K562 (cell line): ENCODE results near the gene MRPL48. TPM values are rescaled to one million over a fixed set of nuclear protein-coding genes. Genes with fewer than 3 reads are reported as not detected.

ENCODE experiments used
- ATAC-seq: fragments of 200-7000 bp; cut with Tn5 transposase; 3 replicates; pipeline ENCODE4 v1.9.1; 2020; ENCODE audit warnings: moderate library complexity
- BruUV-seq: library from RNA; stranded (reverse); fragments of 400-500 nt; replicated peaks from 2 replicates; lab custom pipeline; 2021; lab: Mats Ljungman, UMichigan
- CTCF ChIA-PET: fragments of 300-600 bp; formaldehyde crosslinking; extraction: SDS; loops from one replicate; lab custom pipeline; 2021; ENCODE audit warnings: low intra/inter-chr PET ratio; lab: Yijun Ruan, JAX
- POLR2A ChIA-PET: fragments of 300-600, 350-650 bp; sonication (Branson Sonifier 250); formaldehyde crosslinking; extraction: SDS; loops from one replicate; lab custom pipeline; 2021; ENCODE audit warnings: antibody characterized with exemption, inconsistent platforms; lab: Yijun Ruan, JAX
- DNase-seq, 4 experiments: peaks; one replicate each; pipeline versions ENCODE4 v3.0.0 to v3.0.0-alpha.2; 2011 to 2018; ENCODE audit warnings: low spot score in 3 of 4, mixed read lengths in 3 of 4; ENCODE audit errors: extremely low read depth in 1 of 4
- FAIRE-seq: peaks from 2 replicates; lab custom pipeline; 2011; peaks lifted over from hg19 to GRCh38; lab: Jason Lieb, UNC
- H2AFZ ChIP-seq: 2 replicates; pipeline ENCODE4 v1.6.0; 2011; ENCODE audit warnings: low read depth, low read length, control low read depth, inconsistent platforms
- H3K27ac ChIP-seq: fragments of 200-600 bp; 3 replicates; pipeline ENCODE4 v1.8.0; 2011; ENCODE audit warnings: low read depth, mild to moderate bottlenecking, control low read depth, inconsistent platforms, low read length, moderate library complexity, mixed read lengths; ENCODE audit errors: extremely low read depth
- H3K27me3 ChIP-seq, 2 experiments: fragments of 300-600 bp in 1 of 2; 2 replicates in 1 of 2; 3 replicates in 1 of 2; pipeline versions ENCODE4 v1.6.0 to v1.8.0; 2011; ENCODE audit warnings: inconsistent platforms in 2 of 2, low read length in 2 of 2, mild to moderate bottlenecking in 1 of 2, mixed read lengths in 1 of 2, moderate library complexity in 1 of 2; ENCODE audit not compliant: control insufficient read depth in 2 of 2, insufficient read depth in 2 of 2
- H3K36me3 ChIP-seq: fragments of 300-600 bp; 3 replicates; pipeline ENCODE4 v1.8.0; 2011; ENCODE audit warnings: mild to moderate bottlenecking, low read length, inconsistent platforms; ENCODE audit not compliant: control insufficient read depth, insufficient read depth
- H3K4me1 ChIP-seq, 2 experiments: fragments of 200-600 bp in 1 of 2; replicated peaks in 1 of 2; 2 replicates in 1 of 2; 3 replicates in 1 of 2; pipeline versions ENCODE4 v1.5.1 to v1.8.0; 2011; ENCODE audit warnings: inconsistent platforms in 2 of 2, low read length in 2 of 2, mild to moderate bottlenecking in 1 of 2, mixed read lengths in 1 of 2, moderate library complexity in 1 of 2; ENCODE audit not compliant: control insufficient read depth in 2 of 2, insufficient read depth in 2 of 2
- H3K4me2 ChIP-seq: 2 replicates; pipeline ENCODE4 v1.6.1; 2011; ENCODE audit warnings: low read length, control low read depth, inconsistent platforms, mixed read lengths; ENCODE audit not compliant: insufficient read depth
- H3K4me3 ChIP-seq: fragments of 200-600 bp; sonication (generic), shearing (Covaris generic); 2 replicates; pipeline ENCODE4 v1.5.1; 2016; ENCODE audit warnings: control low read depth, inconsistent platforms
- H3K79me2 ChIP-seq: fragments of 200-600 bp; 3 replicates; pipeline ENCODE4 v1.8.0; 2011; ENCODE audit warnings: low read length, inconsistent platforms; ENCODE audit not compliant: control insufficient read depth, insufficient read depth
- H3K9ac ChIP-seq, 2 experiments: 2 replicates each; pipeline versions ENCODE4 v1.6.0 to v1.6.1; 2011; ENCODE audit warnings: low read depth in 2 of 2, low read length in 2 of 2, control low read depth in 1 of 2, inconsistent platforms in 1 of 2, mild to moderate bottlenecking in 1 of 2, mixed read lengths in 1 of 2; ENCODE audit not compliant: insufficient read depth in 1 of 2
- H3K9me1 ChIP-seq: one replicate; pipeline ENCODE4 v1.6.0; 2011; ENCODE audit warnings: inconsistent platforms, mild to moderate bottlenecking, low read length, moderate library complexity; ENCODE audit not compliant: control insufficient read depth, insufficient read depth
- H3K9me3 ChIP-seq: replicated peaks from 2 replicates; pipeline ENCODE4 v1.5.1; 2011; ENCODE audit warnings: low read depth, low read length, inconsistent platforms; ENCODE audit not compliant: control insufficient read depth, insufficient read depth
- H4K20me1 ChIP-seq: replicated peaks from 2 replicates; pipeline ENCODE4 v1.6.1; 2011; ENCODE audit warnings: low read length, inconsistent platforms, mixed read lengths; ENCODE audit not compliant: control insufficient read depth, insufficient read depth
- BRF2 ChIP-seq: IDR thresholded peaks from 3 replicates; pipeline ENCODE4 v1.6.1; 2011; ENCODE audit warnings: borderline replicate concordance, mild to moderate bottlenecking; ENCODE audit not compliant: insufficient read length, insufficient read depth
- ERF ChIP-seq: fragments of 450-650 bp; formaldehyde crosslinking; IDR thresholded peaks from 2 replicates; pipeline ENCODE4 v1.4.0; 2020; ENCODE audit warnings: mild to moderate bottlenecking, mixed read lengths
- GATA2 ChIP-seq: sonication (generic); formaldehyde crosslinking; IDR thresholded peaks from 2 replicates; pipeline ENCODE4 v1.4.0; 2020; ENCODE audit warnings: mild to moderate bottlenecking, missing genetic modification reagents
- HMBOX1 ChIP-seq: sonication (generic); IDR thresholded peaks from 2 replicates; pipeline ENCODE4 v1.6.1; 2016
- MTF1 ChIP-seq: fragments of 250-450 bp; sonication (Bioruptor Pico); IDR thresholded peaks from 2 replicates; pipeline ENCODE4 v1.9.0; 2021; ENCODE audit warnings: moderate library complexity, mild to moderate bottlenecking, inconsistent platforms, borderline replicate concordance
- NFIC ChIP-seq: fragments of 450-650 bp; IDR thresholded peaks from 2 replicates; pipeline ENCODE4 v1.6.1; 2017; ENCODE audit warnings: mild to moderate bottlenecking, inconsistent platforms
- POLR2A ChIP-seq: fragments of 450-650 bp; conservative IDR thresholded peaks from 2 replicates; pipeline ENCODE4 v1.6.1; 2016
- SRSF9 ChIP-seq: fragments of 200-400 bp; formaldehyde crosslinking; IDR thresholded peaks from 2 replicates; pipeline ENCODE4 v1.6.1; 2017; ENCODE audit warnings: low read depth, low read length, borderline replicate concordance
- TFE3 ChIP-seq: fragments of 450-650 bp; formaldehyde crosslinking; IDR thresholded peaks from 2 replicates; pipeline ENCODE4 v1.4.0; 2020; ENCODE audit warnings: mild to moderate bottlenecking, mixed read lengths
- ZNF316 ChIP-seq: fragments of 450-650 bp; IDR thresholded peaks from 2 replicates; pipeline ENCODE4 v1.6.1; 2016
- WGBS: fragments of 100-300 bp; shearing (Covaris generic); methylation state at CpG from one replicate; pipeline ENCODE4 v1.1.6; 2016; ENCODE audit warnings: low coverage, mixed read lengths; ENCODE audit not compliant: insufficient coverage; ENCODE audit errors: missing lambda C conversion rate; 5-methylcytosine and 5-hydroxymethylcytosine counted together
- in situ Hi-C: fragments of 300-500 bp; cut with MboI; formaldehyde crosslinking; loops from 4 replicates; pipeline ENCODE4 v1.15.0; 2018; ENCODE audit warnings: inconsistent platforms, mixed read lengths
- intact Hi-C: fragments of 100-400 bp; cut with micrococcal nuclease; formaldehyde crosslinking; loops from 2 replicates; pipeline ENCODE4 v1.14.2; 2022
- polyA plus RNA-seq, 8 experiments: library from polyadenylated mRNA; depleted of rRNA in 4 of 8; stranded (reverse) in 5 of 8; unstranded in 3 of 8; fragments of >200 nt; fragmentation: Nextera tagmentation in 2 of 8; fragmentation: Illumina TruSeq in 1 of 8; extraction: Ambion mirVana in 2 of 8; extraction: Trizol in 1 of 8; gene quantifications; 2 replicates each; pipeline versions ENCODE4 v1.2.1 to v1.2.3, GENCODE V29; 2011 to 2014; ENCODE audit warnings: inconsistent platforms in 1 of 8, missing spikeins in 1 of 8
- total RNA-seq, 7 experiments: library from RNA; depleted of rRNA in 6 of 7; stranded (reverse); fragments of >200 nt in 6 of 7; fragmentation: Illumina TruSeq in 2 of 7; extraction: Trizol in 2 of 7; gene quantifications; 2 replicates each; pipeline versions ENCODE4 v1.2.1 to v1.2.3, GENCODE V29; 2011 to 2021; ENCODE audit warnings: low replicate concordance in 1 of 7

Gene MRPL48
- total and polyA plus RNA-seq, 9 of the 15 experiments (the other 6 are each of a cell fraction or from before 2014, with no cell fraction given) = 66.0 to 237 (median 104) TPM

GRCh38 chr11:73869332-73869949, 81.8 kb downstream of the MRPL48 start:
- DNase-seq = no peak
- 18% methylated on average over 1 of the region's 1 CpG for WGBS
- Histone ChIP-seq H4K20me1 (no peaks in the 10 kb centered on the region), H3K27me3 (no peaks in the 10 kb centered on the region), H3K9ac (no peak overlapping the region), H3K4me1 (peaks cover 0 to 3% of the 10 kb centered on the region in 2 experiments; a peak in 1 of 5 replicates), H3K36me3 (peaks cover 50% of the 10 kb centered on the region), H3K4me3 (no peak overlapping the region), H3K27ac (peak overlapping the region; percentile 22; the same call in 1 of the 3 replicates), H3K9me1 (peaks cover 3% of the 10 kb centered on the region), H3K9me3 (no peaks in the 10 kb centered on the region), H2AFZ (no peak overlapping the region), H3K79me2 (peaks cover 16% of the 10 kb centered on the region), H3K4me2 (no peak overlapping the region)
- peak; percentile 57 for ATAC-seq
- ChIA-PET POLR2A (interaction anchor here (0.6 to 2.5 kb wide), 7 partner anchors 9 to 195 kb away, joined by 3 to 20 read pairs (median 4); no protein-coding TSS in a partner anchor), CTCF (no interaction called here)
- intact Hi-C loops (no loop called here), in situ Hi-C loops (no loop called here)
- TF ChIP-seq BRF2 (no peak), GATA2 (CRISPR knock-in tag) (no peak), HMBOX1 (peak; percentile 37; the same call in 1 of the 2 replicates), NFIC (0 out of 2 replicates have a peak, but pooled peaks have one; percentile 17), ERF (no peak), MTF1 (CRISPR knock-in tag) (no peak), POLR2A (peak; percentile 16; the same call in 1 of the 2 replicates), SRSF9 (no peak), TFE3 (CRISPR knock-in tag) (no peak), ZNF316 (peak; percentile 26; the same call in 1 of the 2 replicates)
- no peak for FAIRE-seq
- BruUV-seq = no TSS peak
